Central memory CD4-positive, alpha-beta T cell (primary cell): ENCODE data around the gene TMEM191B.
"Not testable (repeated sequence)": the region's sequence is repeated elsewhere in the genome, so short reads cannot be mapped to it uniquely, and the experiment has no call there.

Experiments
- DNase-seq: peaks from one replicate; pipeline ENCODE4 v3.0.0; 2022

Gene TMEM191B

GRCh38 chr22:18558939-18559338 is 31.3 kb downstream of the TMEM191B start:
- not testable (repeated sequence) for DNase-seq

- DNase-seq: not testable (repeated sequence)
Measured at GRCh38 chr22:18560099-18560974, 32.7 kb downstream of the TMEM191B start.

DNA sequence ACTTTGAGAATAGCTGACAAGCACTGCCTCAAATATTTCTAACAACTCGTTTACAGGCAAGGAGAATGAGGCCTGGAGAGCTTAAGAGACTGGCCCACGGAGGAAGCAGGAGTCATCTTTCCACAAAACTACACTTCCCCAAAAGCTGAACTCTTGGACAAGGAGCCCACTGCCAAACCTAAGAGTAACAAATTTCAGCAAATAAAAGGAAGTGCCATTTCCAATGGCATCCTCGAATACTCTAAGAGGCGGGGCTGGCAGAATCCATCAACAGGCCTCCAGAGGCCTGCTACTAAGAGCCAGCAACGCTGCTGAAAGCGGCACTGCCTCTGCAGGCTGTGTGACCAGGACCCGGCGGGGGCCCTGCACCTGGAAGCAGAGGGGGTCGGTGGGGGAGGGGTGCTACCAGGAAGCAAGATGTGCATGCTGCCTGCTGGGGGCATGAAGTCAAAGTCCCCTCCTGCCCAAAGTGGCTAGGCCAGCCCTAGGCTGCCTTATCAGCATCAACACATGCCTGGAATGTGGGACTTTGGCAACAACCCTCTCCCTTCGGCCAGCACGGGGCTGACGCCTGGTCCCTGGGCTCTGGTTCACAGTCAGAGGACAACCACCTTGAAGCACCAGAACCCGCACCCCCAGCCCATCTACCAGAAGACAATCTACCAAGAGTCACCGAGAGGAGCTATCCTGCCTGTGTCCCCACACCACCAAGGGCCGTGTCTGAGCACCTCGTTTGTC is 43.1 kb downstream of the TMEM191B start:
- not testable (repeated sequence) for DNase-seq

GRCh38 chr22:18573483-18574164 is 46.0 kb downstream of the TMEM191B start:
- DNase-seq: not testable (repeated sequence)

- not testable (repeated sequence) for DNase-seq
Measured at GRCh38 chr22:18574555-18574954, 47.0 kb downstream of the TMEM191B start.

- not testable (repeated sequence) for DNase-seq
Measured at GRCh38 chr22:18575686-18576085, 48.1 kb downstream of the TMEM191B start.

- DNase-seq: not testable (repeated sequence)
Measured at GRCh38 chr22:18577090-18577818, 49.7 kb downstream of the TMEM191B start.

GRCh38 chr22:18577847-18578246 is 50.2 kb downstream of the TMEM191B start:
- not testable (repeated sequence) for DNase-seq
